GM19025 (cell line): ENCODE data around the gene PM20D2.

Experiments
- ATAC-seq: cut with Tn5 transposase; IDR thresholded peaks from one replicate; pipeline ENCODE4 v1.9.1; 2021; ENCODE audit warnings: mild to moderate bottlenecking, low read depth, moderate library complexity; ENCODE audit not compliant: unreplicated experiment

PM20D2 gene

GRCh38 chr6:89144354-89144906 is 1.4 kb upstream of the PM20D2 start:
- ATAC-seq, result peak; percentile 29

- peak; percentile 42 for ATAC-seq
These were observed 532 bp upstream of the PM20D2 start for GRCh38 chr6:89145091-89145955.

DNA sequence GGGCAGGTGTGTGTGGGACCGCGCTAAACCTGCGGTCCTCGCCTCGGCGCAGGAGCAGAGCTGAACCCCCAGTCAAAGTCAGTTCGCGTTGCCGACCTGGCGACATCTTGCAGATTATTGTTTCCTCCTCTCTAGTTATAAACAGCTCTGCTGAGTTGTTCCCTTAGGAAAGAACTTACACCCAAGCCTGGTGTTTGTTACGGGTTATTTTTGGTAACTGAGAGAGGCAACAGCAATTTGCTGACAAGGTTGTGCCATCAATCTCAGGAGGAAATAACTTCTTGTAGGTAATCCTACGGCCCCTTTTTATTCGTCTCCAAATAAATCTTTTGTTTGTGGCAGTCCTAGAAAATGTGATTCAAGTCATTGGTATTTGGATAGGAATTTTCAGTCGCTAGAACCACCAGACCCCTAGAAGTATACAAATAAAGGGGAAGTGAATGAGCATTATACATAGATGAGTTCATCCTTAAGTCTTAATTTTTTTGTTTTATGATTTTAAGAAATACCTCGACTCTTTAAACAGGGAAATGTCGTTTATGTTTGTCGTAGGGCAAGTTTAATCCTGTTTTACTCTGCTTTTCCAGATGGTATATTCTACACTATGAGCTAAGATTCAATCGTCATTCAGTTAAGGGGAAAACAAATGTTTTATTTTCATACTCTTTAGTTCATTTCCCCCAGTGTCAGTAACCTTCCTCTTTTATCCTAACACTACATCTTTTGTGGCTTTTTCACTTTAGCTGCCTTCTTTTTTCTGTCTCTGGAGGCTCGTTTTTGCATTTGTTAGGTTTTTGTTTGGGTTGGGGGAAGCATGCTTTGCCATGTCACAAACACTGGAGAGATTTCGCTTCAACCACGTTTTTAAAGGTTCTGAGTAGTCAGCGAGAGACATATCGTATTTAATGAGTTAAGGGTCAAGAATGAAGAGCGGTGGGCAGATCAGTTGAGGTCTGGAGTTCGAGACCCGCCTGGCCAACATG is 1.2 kb downstream of the PM20D2 start:
- ATAC-seq, result no peak

DNA sequence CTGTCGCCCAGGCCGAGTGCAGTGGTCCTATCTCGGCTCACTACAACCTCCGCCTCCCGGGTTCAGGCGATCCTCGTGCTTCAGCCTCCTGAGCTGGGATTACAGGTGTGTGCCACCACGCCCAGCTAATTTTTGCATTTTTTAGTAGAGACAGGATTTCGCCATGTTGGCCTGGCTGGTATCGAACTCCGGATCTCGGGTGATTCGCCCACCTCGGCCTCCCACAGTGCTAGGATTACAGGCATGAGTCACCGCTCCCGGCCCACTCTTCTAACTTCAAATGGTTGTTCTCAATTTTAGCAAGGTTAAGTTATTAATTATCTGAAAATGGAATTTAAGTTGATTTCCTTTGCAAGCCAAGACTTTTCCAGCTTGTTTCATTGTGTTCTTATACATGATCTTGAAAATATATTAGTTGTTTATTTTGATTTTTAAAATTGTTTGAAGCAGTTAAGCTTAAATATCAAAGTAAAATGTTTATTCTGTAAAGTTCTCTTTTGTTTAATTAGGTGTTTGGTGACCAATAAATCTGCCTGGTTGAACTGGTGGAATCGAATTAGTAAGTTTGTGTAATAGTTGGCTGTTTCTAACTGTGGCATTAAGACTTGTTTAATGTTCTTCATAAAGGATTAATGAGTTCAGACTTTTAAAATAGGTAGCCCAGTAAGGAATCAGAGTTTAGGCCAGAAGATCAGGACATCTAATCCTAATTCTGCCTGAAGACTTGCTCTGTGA is 2.3 kb downstream of the PM20D2 start:
- ATAC-seq, result no peak

- ATAC-seq, result no peak
These were observed 8.3 kb downstream of the PM20D2 start for GRCh38 chr6:89154131-89154530.

- ATAC-seq, result no peak
These were observed 14.7 kb downstream of the PM20D2 start for GRCh38 chr6:89160331-89161092.

GRCh38 chr6:89161326-89162046 is 15.6 kb downstream of the PM20D2 start:
- ATAC-seq, result no peak

DNA sequence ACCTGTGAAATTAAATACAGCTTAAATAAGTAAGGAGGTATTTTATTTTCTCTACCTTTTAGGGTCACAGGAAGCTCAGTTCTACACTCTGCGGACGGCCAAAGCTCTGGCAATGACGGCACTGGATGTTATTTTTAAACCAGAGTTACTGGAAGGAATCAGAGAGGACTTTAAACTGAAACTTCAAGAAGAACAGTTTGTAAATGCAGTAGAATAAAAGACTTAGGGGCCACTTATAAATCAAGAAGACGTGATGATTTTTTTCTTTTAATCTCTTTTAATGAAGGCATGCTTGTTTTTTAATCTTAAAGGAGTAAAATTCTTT is 16.2 kb downstream of the PM20D2 start:
- ATAC-seq, result no peak

GRCh38 chr6:89172131-89172530 is 26.3 kb downstream of the PM20D2 start:
- ATAC-seq, result no peak

DNA sequence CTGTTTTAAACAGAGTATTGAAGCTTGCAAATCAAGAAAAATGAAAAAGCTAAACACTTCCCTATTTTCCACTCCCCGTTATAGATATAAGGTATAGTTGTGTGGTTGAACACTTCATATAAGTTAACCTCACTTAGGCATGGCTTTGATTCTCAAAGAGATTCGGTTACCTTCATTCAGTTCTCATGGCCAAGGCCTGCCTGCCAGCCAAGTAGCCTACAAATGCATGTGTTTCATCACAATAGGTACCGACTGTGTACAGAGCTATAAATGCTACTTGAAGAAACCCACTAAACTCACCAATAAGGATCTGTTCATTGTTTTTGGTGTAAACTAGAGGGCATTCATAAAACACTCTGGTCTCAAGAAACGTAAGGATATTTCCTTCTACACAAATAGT is 27.8 kb downstream of the PM20D2 start:
- no peak for ATAC-seq

- no peak for ATAC-seq
These were observed 34.3 kb downstream of the PM20D2 start for GRCh38 chr6:89180112-89180511.

- ATAC-seq, result no peak
These were observed 35.1 kb downstream of the PM20D2 start for GRCh38 chr6:89180971-89181370.

GRCh38 chr6:89183294-89183693 is 37.4 kb downstream of the PM20D2 start:
- ATAC-seq, result no peak

DNA sequence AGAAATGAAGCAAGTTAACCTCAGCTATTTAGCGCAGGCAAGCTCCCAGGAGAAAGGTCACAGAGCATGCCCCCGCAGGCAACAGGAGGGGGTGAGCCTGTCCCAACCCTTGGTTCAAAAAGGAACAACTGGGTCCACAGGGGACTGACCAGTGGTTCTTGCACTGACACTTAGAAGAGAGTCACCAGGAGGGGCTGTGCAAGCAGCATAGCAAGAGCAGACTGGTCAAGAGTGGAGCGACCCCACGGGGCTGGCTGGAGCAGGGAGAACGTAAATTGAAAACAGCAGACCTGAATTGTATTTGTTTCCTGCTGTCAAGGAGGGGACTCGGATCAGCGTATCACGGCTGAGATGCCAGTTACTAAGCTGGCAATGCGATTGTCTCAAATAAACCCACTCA is 38.5 kb downstream of the PM20D2 start:
- no peak for ATAC-seq

DNA sequence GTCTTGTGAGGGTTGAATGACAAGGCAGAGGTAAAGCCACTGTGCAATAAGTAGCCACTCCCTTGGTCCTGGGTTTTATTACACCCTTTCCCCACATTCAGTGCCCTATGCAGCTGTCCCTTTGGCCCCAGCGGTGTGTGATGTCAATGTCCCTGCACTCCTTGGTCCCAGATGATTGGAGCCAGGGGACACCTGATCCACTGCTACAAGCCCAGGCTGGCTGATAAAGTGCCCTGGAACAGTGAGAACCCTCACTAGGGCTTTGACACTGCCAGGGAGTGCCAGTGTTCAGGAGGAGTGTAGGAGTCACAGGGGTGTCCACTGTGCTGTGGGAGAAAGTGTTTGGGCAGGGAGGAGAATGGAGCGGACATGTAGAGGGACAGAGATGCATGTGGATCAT is 40.9 kb downstream of the PM20D2 start:
- no peak for ATAC-seq

GRCh38 chr6:89187504-89187903 is 41.6 kb downstream of the PM20D2 start:
- ATAC-seq, result no peak

DNA sequence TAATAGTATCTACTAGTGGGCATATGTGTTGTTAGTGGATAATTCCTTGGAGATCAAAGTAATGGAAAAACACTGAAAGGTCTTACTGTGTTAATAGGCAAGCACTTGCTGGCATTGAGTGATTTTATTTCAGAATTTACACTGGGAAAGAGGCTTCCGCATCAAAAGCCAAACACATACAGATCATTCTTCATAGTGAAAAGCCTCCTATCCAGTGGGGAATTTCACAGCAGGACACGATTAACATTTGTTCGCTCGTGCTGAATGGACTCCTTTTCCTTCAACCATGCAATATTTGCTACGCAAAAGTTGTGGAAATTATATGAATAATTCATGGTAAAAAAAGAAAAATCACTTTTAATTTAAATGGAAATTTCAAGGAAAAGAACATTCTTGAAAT is 44.9 kb downstream of the PM20D2 start:
- ATAC-seq, result no peak

DNA sequence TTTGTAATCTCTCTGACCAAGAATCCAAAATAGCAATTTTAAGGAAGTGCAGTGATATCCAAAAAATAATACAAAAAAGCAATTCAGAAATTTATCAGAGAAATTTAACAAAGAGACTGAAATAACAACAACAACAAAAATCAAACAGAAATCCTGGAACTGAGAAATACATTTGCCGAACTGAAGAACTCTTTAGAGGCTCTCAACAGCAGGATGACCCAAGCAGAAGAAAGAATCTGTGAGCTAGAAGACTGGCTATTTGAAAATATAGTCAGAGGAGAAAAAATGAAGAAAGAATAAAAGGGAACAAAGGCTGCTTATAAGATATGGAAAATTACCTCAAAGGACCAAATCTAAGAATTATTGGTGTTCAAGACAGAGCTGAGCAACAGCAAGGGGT is 48.7 kb downstream of the PM20D2 start:
- ATAC-seq, result no peak

- ATAC-seq, result no peak
These were observed 51.3 kb downstream of the PM20D2 start for GRCh38 chr6:89197141-89197540.
